ENCODE results near the gene PCDH19.

DNA sequence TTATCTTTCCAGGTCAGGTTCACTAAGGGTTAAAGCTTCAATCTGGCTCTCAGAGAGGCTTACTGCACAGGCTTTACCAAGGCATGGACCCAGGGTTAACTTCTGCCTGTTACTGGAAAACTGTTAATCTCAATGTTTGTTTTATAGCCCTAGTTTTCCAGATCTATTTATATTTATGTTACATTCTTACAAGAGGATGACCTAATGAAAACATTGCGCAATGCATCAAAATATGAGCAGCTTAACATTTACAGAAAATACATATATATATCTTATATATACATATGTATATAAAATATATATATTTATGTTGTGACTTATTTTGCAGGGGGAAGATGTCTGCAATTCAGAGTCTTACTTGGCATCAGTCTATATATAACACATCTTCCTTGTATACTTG, 112.3 kb downstream of the PCDH19 start:
- TF ChIP-seq, protein P1, sequence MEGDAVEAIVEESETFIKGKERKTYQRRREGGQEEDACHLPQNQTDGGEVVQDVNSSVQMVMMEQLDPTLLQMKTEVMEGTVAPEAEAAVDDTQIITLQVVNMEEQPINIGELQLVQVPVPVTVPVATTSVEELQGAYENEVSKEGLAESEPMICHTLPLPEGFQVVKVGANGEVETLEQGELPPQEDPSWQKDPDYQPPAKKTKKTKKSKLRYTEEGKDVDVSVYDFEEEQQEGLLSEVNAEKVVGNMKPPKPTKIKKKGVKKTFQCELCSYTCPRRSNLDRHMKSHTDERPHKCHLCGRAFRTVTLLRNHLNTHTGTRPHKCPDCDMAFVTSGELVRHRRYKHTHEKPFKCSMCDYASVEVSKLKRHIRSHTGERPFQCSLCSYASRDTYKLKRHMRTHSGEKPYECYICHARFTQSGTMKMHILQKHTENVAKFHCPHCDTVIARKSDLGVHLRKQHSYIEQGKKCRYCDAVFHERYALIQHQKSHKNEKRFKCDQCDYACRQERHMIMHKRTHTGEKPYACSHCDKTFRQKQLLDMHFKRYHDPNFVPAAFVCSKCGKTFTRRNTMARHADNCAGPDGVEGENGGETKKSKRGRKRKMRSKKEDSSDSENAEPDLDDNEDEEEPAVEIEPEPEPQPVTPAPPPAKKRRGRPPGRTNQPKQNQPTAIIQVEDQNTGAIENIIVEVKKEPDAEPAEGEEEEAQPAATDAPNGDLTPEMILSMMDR (IDR thresholded peaks at IDR 0.05; ENCODE audit: low read depth, low read length, poor library complexity, severe bottlenecking) = no peak
- TF ChIP-seq EZH2phosphoT487 (IDR thresholded peaks at IDR 0.05; ENCODE audit: borderline replicate concordance, low read length) = no peak
